NCI-H2227 (cell line): Measurements from ENCODE around the gene EP400.
"Not testable (repeated sequence)": the region's sequence is repeated elsewhere in the genome, so short reads cannot be mapped to it uniquely, and the experiment has no call there.

ENCODE experiments used
- DNase-seq: peaks from one replicate; lab custom pipeline; 2025; ENCODE audit not compliant: unreplicated experiment; lab: John Stamatoyannopoulos, UW

Gene EP400

DNA sequence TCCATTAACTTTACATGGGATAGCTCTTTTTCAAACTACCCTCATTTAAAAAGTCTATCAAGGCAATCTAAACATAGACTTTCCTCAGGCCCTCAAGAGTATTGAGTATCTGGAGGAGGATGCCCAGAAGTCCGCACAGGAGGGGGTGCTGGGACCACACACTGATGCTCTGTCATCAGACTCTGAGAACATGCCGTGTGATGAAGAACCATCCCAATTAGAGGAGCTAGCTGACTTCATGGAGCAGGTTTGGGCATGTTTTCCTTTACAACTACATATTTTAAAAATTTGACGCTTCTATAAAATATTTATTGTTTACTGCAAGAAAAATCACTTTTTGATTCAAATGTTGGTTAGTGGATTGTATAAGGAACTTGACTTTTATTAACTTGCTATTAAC lies 93.5 kb downstream of the EP400 start:
- no peak for DNase-seq

DNA sequence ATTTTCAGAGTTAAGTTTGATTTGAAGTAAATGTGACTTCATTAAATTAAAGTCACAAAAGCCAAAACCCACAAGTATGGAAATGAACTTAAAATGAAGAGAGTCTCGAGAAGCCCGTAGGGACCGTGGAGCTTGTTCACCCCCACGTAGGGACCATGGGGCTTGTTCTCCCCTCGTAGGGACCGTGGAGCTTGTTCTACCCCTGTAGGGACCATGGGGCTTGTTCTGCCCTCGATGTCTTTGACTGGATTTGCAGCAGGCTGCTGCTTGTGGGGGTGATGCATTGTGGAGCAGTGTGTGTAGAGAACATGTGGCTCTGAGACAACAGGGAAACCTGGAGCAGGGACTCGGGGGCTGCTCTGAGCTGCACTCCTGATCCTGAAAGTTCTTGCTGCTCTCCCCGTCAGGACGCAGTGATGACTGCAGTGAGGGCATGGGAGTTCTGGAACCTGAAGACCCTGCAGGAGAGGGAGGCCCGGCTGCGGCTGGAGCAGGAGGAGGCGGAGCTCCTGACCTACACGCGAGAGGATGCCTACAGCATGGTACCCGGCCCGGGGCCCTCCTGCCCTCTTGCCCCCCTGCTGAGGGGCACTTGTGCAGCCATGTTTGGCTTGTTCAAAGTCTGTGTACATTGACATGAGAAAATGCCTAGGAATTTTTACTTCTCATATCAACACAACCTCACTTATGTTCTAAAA lies 94.2 kb downstream of the EP400 start:
- no peak for DNase-seq

GRCh38 chr12:132044661-132045412 lies 95.1 kb downstream of the EP400 start:
- DNase-seq: no peak

- DNase-seq: no peak
Measured at GRCh38 chr12:132045751-132046150, 96.0 kb downstream of the EP400 start.

DNA sequence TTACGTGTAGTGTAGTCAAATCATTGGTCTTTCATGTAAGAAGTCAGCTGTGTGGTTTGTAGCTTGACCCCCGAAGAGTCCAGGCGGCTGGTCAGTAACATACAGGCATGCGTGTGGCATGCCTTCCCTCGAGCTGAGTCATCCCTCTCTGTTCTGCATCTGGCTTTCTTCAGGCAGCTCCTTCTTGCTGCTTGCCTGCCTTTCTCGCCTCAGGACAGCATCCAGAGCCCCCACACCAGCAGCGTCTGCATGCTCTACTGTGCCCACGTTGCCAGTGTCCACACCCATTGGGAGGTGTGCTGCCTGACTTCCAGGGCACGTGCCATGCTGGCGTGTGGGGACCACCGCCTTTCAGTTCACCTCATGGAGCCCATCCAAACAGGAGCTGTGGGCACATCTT lies 96.8 kb downstream of the EP400 start:
- DNase-seq: no peak

- not testable (repeated sequence) for DNase-seq
Measured at GRCh38 chr12:132047630-132048029, 97.9 kb downstream of the EP400 start.

- no peak for DNase-seq
Measured at GRCh38 chr12:132049442-132049841, 99.7 kb downstream of the EP400 start.

GRCh38 chr12:132049876-132050275 lies 100.1 kb downstream of the EP400 start:
- DNase-seq: no peak

DNA sequence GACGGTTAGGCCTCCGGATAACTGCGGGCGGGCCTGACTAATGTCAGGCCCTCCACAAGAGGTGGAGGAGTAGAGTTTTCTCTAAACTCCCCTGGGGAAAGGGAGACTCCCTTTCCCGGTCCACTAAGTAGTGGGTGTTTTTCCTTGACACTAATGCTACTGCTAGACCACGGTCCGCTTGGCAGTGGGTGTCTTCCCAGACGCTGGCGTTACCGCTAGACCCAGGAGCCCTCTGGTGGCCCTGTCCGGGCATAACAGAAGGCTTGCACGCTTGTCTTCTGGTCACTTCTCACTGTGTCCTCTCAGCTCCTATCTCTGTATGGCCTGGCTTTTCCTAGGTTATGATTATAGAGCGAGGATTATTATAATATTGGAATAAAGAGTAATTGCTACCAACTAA lies 102.0 kb downstream of the EP400 start:
- DNase-seq: peak; percentile 24

GRCh38 chr12:132052196-132052932 lies 102.6 kb downstream of the EP400 start:
- no peak for DNase-seq

GRCh38 chr12:132053338-132054330 lies 103.9 kb downstream of the EP400 start:
- DNase-seq: no peak

DNA sequence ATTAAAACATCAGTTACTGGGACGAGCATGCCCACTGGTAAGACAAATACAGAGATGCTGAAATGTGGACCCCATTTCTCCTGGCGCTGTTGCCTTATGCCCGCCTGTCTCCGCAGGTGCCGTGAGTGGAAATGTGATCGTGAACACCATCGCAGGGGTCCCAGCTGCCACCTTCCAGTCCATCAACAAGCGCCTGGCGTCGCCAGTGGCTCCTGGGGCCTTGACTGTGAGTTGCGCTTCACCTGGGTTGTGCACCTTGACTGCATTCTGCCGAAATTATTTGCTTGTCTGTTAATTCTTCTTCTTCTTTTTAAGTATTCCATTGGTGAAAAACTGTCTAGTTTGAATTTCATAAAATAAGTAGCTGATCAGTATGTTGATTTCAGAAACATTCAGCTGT lies 105.2 kb downstream of the EP400 start:
- no peak for DNase-seq

GRCh38 chr12:132055535-132056096 lies 105.9 kb downstream of the EP400 start:
- no peak for DNase-seq

GRCh38 chr12:132056320-132056719 lies 106.6 kb downstream of the EP400 start:
- DNase-seq: no peak

DNA sequence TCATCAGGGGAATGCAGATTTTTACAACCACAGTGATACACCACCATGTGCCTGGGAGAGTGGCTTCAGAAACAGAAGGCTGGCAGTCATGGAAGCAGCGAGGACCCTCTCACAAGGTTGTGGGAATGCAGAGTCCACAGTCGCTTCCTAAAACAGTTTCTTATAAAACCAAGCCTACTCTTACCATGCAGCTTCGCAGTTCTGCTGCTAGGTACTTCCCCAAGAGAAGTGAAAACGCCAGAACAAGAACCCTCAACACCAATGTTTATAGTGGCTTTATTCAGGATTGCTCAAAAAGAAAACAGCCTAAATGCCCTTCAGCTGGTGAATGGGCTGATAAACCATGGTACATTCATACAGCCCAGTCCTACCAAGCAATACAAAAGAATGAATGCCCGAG lies 107.2 kb downstream of the EP400 start:
- DNase-seq: no peak

- no peak for DNase-seq
Measured at GRCh38 chr12:132057691-132058090, 107.9 kb downstream of the EP400 start.

DNA sequence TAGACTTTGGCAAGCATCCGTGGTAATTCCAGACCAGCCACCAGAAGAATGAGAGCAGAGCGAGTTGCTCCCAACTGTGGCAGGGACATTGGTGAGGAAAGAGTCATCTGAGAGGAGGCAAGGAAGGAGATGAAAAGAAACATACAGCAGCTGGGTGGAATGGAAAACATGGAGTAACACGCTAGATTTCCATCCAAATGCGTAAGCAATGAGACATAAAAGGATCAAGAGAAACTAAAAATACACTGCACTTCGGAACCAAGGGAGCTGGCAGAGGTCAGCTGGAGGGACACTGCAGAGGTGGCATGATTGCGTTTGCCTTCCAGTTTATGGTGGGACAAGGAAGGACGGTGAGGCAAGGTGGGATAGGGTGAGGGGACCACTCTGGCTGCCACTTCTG lies 111.5 kb downstream of the EP400 start:
- DNase-seq: no peak

DNA sequence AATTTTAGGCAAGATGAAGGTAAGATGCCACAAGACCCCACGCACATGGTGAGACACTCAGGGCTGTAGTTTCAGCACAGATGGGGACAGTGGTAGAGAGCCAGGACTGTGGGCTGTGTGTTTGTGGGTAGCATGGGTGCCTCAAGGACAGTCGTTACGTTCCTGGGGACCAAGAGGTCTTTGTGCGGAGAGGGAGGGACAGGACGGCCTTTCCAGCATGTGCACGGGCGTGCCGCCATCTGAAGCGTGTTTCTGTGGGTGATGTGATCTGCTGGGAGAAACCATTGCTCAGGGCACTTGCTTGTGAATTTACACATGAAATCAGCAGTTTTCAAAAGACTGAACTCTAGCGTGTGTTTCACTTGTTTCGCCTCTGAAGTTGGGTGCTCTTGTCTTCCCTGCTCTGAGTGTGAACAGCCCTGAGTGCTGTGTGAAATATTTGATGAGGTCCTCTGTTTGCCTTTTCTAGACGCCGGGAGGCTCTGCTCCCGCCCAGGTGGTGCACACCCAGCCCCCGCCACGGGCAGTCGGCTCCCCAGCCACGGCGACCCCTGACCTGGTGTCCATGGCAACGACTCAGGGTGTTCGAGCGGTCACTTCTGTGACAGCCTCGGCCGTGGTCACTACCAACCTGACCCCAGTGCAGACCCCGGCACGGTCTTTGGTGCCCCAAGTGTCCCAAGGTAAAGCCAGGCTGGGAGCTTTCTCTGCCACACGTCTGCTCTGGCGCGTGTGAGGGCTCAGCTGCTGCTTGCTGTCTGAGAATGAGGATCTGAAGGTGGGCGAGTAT lies 112.1 kb downstream of the EP400 start:
- DNase-seq: no peak

DNA sequence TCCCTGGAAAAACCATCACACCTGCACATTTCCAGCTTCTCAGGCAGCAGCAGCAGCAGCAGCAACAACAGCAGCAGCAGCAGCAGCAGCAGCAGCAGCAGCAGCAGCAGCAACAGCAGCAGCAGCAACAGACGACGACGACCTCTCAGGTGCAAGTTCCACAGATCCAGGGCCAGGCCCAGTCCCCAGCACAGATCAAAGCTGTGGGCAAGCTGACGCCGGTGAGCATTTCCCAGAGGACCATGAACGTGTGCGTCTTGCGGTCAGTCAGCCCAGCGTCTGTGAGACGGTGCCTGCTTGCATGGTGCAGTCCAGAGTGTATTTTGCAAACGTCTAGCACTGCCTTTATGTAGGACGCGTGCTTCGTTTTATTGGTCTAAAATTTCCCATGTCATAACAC lies 112.7 kb downstream of the EP400 start:
- DNase-seq: no peak

DNA sequence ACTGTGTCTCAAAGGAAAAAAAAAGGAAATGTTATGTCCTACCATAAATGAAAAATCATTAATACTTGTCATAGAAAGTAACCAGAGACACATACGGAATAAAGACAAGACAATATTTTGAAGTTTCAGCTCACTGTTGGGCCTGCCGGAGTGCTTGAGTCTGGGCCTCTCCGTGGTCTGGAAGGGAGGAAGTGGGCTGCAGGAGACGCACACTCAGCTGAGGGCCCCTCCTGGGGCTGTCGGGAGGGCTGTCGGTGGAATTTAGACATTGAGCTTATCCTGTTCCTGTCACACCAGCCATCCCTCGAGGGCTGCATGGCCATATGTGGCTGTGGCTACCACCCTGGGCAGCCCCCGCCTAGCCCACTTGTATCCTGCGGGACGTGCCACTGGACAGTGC lies 113.7 kb downstream of the EP400 start:
- no peak for DNase-seq
